Ureter (tissue), 1 donor: Measurements from ENCODE around the gene AGBL5. TPM values are rescaled to one million over a fixed set of nuclear protein-coding genes. Genes with fewer than 3 reads are reported as not detected.
"Not testable (repeated sequence)": the region's sequence is repeated elsewhere in the genome, so short reads cannot be mapped to it uniquely, and the experiment has no call there.

Experiments
- DNase-seq: peaks from one replicate; pipeline ENCODE4 v3.0.0-alpha.2; 2020; ENCODE audit warnings: low spot score
- total RNA-seq: library from RNA; stranded (reverse); gene quantifications from one replicate; pipeline ENCODE4 v1.2.4, GENCODE V29; 2023
- donor health status: DM: yes; HTN: yes; CAD: no.

The AGBL5 gene
- total RNA-seq, 1 donor from 2014 or later: 22.0 TPM

- peak; percentile 63 for DNase-seq
Observed at GRCh38 chr2:27051902-27052645, 606 bp downstream of the AGBL5 start.

- no peak for DNase-seq
Observed at GRCh38 chr2:27053321-27053720, 1.9 kb downstream of the AGBL5 start.

- DNase-seq: no peak
Observed at GRCh38 chr2:27053776-27054175, 2.3 kb downstream of the AGBL5 start.

GRCh38 chr2:27054721-27055120, 3.3 kb downstream of the AGBL5 start:
- no peak for DNase-seq

GRCh38 chr2:27057184-27057583, 5.7 kb downstream of the AGBL5 start:
- DNase-seq: no peak

GRCh38 chr2:27058210-27058609, 6.7 kb downstream of the AGBL5 start:
- DNase-seq: no peak

GRCh38 chr2:27059141-27059820, 7.8 kb downstream of the AGBL5 start:
- DNase-seq: no peak

- no peak for DNase-seq
Observed at GRCh38 chr2:27060323-27060722, 8.9 kb downstream of the AGBL5 start.

- DNase-seq: no peak
Observed at GRCh38 chr2:27065128-27065527, 13.7 kb downstream of the AGBL5 start.

GRCh38 chr2:27067385-27067784, 15.9 kb downstream of the AGBL5 start:
- DNase-seq: no peak

- no peak for DNase-seq
Observed at GRCh38 chr2:27069436-27069835, 18.0 kb downstream of the AGBL5 start.

- DNase-seq: no peak
Observed at GRCh38 chr2:27069961-27070618, 18.6 kb downstream of the AGBL5 start.

- no peak for DNase-seq
Observed at GRCh38 chr2:27070653-27071276, 19.3 kb downstream of the AGBL5 start.

- peak; percentile 94 for DNase-seq
Observed at GRCh38 chr2:27071277-27071989, 20.0 kb downstream of the AGBL5 start, which contains the start of gene OST4. OST4 (minus strand) TSS chr2:27071654.

GRCh38 chr2:27071990-27072830, 20.7 kb downstream of the AGBL5 start:
- peak; percentile 88 for DNase-seq

GRCh38 chr2:27072920-27073319, 21.5 kb downstream of the AGBL5 start:
- DNase-seq: no peak

GRCh38 chr2:27073782-27074181, 22.3 kb downstream of the AGBL5 start:
- DNase-seq: no peak

- DNase-seq: no peak
Observed at GRCh38 chr2:27074738-27075565, 23.5 kb downstream of the AGBL5 start.

- not testable (repeated sequence) for DNase-seq
Observed at GRCh38 chr2:27075566-27075871, 24.1 kb downstream of the AGBL5 start.

GRCh38 chr2:27076323-27076722, 24.9 kb downstream of the AGBL5 start:
- DNase-seq: no peak
